HuH-7.5 (cell line): ENCODE measurements around the gene GNG13.
"Not testable (repeated sequence)": the region's sequence is repeated elsewhere in the genome, so short reads cannot be mapped to it uniquely, and the experiment has no call there.

Source experiments
- DNase-seq: peaks from one replicate; pipeline ENCODE4 v3.0.0; 2011; ENCODE audit warnings: low spot score

The GNG13 gene

DNA sequence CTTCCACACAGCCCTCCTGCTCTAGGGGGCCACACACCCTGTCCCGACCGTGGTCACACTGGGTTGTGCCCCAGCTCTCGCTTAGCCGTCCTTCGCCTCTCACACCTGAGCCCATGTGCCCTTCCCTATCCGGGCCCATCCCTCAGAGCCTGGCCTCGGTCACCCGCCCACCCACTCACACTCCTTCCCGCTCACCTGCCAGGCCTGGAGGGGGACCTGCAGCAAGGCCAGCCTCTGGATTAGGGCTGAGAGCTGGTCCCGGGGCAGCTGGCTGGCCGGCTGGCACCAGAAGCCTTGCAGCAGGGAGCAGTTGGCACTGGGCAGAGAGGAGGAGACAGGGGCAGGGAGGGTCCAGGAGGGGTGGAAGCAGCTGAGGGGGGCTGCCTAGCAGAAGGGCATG, 22.1 kb downstream of the GNG13 start:
- DNase-seq, result no peak

DNA sequence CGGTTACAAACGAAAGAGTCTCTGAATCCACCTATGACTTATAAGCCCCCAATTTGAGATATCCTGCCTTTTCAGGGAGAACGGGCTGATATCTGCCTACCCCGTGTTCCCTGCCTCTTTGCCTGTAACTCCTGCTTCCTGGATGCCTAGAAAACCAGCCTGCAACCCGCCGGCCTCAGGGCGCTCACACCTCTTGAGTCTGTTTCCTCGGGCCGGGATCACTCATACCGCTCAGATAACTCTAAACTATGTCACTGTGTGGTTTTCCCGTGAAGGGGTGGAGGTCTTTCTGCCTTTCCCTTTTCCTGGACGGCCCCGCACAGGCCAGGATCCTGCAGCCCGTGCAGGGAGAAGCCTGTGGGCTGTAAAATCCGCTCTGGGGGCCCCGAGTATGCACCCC, 22.7 kb downstream of the GNG13 start:
- no peak for DNase-seq

DNA sequence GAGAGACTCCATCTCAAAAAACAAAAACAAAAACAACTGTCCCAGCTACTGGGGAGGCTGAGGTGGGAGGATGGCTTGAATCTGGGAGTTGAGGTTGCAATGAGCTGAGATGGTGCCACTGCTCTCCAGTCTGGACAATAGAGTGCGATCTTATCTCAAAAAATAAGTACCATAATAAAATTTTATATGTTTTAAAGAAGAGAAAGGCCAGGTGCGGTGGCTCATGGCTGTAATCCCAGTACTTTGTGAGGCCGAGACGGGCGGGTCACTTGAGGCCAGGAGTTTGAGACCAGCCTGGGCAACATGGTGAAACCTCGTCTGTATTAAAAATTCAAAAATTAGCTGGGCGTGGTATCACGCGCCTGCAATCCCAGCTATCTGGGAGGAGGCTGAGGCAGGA, 23.7 kb downstream of the GNG13 start:
- DNase-seq, result no peak

DNA sequence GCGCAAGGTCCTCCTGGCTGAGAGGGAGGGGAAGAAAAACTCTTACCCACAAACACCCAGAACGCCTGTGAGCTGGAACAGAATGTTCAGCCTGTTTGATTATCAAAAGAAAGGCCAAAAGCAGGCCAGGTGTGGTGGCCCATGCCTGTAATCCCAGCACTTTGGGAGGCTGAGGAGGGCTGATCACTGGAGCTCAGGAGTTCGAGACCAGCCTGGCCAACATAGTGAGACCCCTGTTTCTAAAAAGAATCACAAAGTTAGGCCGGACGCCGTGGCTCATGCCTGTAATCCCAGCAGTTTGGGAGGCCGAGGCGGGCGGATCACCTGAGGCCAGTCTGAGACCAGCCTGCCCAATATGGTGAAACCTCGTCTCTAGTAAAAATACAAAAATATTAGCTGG, 24.2 kb downstream of the GNG13 start:
- not testable (repeated sequence) for DNase-seq

DNA sequence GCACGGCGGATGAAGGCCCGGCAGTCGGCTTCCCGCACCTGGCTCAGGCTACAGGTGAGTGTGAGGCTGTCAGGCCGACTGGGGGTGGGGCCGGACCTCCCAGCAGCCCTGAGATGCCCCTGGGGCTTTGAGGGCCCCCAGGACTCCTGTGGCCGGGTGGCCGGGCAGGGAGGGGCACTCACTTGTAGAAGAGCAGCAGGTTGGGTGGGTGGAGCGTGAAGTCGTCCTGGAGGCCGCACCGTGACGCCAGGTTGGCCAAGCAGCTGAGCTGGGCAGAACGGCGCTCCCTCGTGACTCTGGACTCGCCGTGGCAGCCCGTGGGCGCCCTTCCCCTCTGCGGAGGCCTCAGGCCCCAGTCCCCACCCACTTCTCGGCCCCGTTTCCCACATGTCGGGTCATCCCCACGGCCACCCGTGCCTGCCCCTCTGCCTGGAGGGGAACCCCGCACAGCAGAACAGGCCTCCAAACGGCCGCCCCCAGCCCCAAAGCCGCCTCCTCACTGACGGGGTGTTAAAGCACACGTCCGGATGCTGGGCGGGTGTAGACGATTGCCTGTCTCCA, 25.2 kb downstream of the GNG13 start:
- no peak for DNase-seq

- no peak for DNase-seq
Measured at GRCh38 chr16:774086-775001, 26.2 kb downstream of the GNG13 start.

- DNase-seq, result no peak
Measured at GRCh38 chr16:772959-773358, 27.6 kb downstream of the GNG13 start.

GRCh38 chr16:770411-770810, 30.1 kb downstream of the GNG13 start:
- DNase-seq, result no peak

DNA sequence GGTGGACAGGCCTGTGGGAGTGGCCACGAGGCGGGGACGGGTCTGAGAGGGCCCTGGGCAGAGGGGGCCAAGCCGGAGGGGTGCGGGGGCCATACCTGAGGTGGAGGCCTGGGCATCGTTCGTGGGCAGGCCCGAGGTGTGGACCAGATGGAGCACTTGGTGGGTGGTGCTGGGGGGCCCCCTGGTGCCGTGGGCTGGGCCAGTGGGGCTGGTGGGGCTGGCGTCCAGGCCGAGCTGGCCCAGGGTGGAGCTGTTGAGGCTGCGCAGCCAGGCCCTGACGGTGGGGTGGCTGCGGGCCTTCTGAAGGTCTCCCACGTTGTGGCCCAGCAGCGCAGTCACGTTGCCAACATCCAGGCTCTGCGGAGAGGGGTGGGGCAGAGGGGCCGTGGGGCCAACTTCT, 30.6 kb downstream of the GNG13 start:
- no peak for DNase-seq

DNA sequence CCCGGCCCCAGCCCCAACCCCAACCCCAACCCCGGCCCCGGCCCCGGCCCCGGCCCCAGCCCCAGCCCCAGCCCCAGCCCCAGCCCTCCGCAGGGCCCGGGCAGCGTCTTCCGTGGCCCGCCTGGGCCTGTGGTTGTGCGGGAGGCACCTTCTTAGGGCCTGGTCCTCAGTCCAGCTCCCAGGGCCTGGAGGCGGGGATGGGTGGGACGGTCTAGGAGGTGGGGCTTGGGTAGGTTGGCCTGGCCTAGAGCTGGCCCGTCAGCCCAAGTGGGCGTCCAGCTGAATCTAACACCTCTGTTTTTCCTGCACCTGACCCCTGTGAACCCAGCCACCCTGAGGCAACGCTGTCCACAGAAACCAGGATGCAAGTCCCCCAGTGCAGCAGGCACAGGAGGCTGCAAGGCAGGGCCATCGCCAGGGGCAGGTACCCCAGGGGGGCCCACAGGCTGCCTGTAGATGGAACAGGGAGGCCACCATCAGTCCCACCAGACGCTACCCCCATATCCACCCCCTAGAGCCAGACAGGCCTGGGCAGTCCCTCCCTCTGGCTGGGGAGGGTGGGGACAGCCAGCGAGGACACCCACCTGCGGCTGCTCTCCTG, 31.2 kb downstream of the GNG13 start:
- no peak for DNase-seq

GRCh38 chr16:768428-768827, 32.1 kb downstream of the GNG13 start:
- no peak for DNase-seq

GRCh38 chr16:767743-768235, 32.7 kb downstream of the GNG13 start:
- no peak for DNase-seq

GRCh38 chr16:766820-767640, 33.5 kb downstream of the GNG13 start:
- no peak for DNase-seq

GRCh38 chr16:766008-766819, 34.3 kb downstream of the GNG13 start:
- DNase-seq, result no peak

- no peak for DNase-seq
Measured at GRCh38 chr16:765488-765865, 35.1 kb downstream of the GNG13 start.

- DNase-seq, result no peak
Measured at GRCh38 chr16:764848-765487, 35.6 kb downstream of the GNG13 start.

GRCh38 chr16:764184-764750, 36.3 kb downstream of the GNG13 start:
- DNase-seq, result no peak

- no peak for DNase-seq
Measured at GRCh38 chr16:763369-764183, 37.0 kb downstream of the GNG13 start.

GRCh38 chr16:762595-763268, 37.8 kb downstream of the GNG13 start:
- no peak for DNase-seq
